Neural progenitor cell (in vitro differentiated cells): Measurements from ENCODE around the gene HTR3A.

Experiments
- CTCF ChIP-seq: fragments of 200-600 bp; sonication (generic); IDR thresholded peaks from 2 replicates; pipeline ENCODE4 v1.5.1; 2017; ENCODE audit warnings: antibody characterized with exemption, mild to moderate bottlenecking
- EZH2 ChIP-seq: fragments of 200-600 bp; sonication (generic); IDR thresholded peaks from 2 replicates; pipeline ENCODE4 v1.6.1; 2017; ENCODE audit warnings: antibody characterized with exemption, mild to moderate bottlenecking, moderate library complexity

- TF ChIP-seq CTCF = no peak
- no peak for TF ChIP-seq EZH2
Measured at GRCh38 chr11:113982306-113982705, 7.4 kb downstream of the HTR3A start.
